Activated CD4-positive, CD25-positive, alpha-beta regulatory T cell treated with anti-CD3 and anti-CD28 coated beads, Interleukin-2, amount 50 U/mL, for 24 hours (primary cell): ENCODE measurements around the gene SLC45A1.

Experiments
- ATAC-seq, 2 donors: fragments of 150-1000 bp; cut with Tn5 transposase; one replicate each; pipeline ENCODE4 v1.10.0; 2021; ENCODE audit warnings: mild to moderate bottlenecking in 1 of 2, moderate library complexity in 1 of 2

The SLC45A1 gene

DNA sequence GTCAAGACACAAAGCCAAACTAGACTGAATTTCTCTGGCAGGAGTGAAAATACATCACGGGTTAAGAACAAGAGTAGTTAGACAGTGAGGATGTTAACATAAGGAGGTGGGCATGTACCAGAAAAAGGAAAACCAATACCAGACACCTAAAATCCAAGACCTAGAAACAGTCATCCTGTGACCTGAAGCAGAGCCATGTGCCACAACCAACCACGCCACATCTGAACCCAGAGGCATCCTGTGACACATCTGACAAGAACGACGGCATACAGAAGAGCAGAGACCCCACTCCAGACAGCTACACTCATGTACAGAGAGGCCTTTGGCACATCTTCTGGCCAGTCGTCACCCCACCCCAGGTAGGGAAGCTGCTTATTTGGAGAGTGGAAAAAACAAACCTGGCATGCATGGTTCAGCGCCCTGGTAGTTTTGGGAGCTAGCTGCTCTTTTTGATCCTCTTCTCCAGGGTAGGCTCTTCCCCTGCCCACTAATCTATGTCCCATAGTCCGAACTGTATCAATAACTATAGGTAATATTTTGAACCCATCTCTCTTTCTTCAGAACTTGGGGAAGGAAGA is 72.1 kb downstream of the SLC45A1 start:
- peak in 1 of 2 donors; percentile 27 for ATAC-seq

- no peak for ATAC-seq
These were observed 72.8 kb downstream of the SLC45A1 start for GRCh38 chr1:8390707-8391106.

GRCh38 chr1:8392522-8392921 is 74.6 kb downstream of the SLC45A1 start:
- ATAC-seq, result no peak
